RWPE2 (cell line): ENCODE data around the gene ROCK2.

ENCODE experiments used
- ATAC-seq: fragments of 200-7000 bp; cut with Tn5 transposase; 3 replicates; pipeline ENCODE4 v1.9.1; 2021; ENCODE audit warnings: low read depth
- DNase-seq: peaks from one replicate; pipeline ENCODE4 v3.0.0-alpha.2; 2020; ENCODE audit warnings: low spot score
- H3K27ac ChIP-seq: fragments of 450-650 bp; 2 replicates; pipeline ENCODE4 v1.5.1; 2017; ENCODE audit warnings: mild to moderate bottlenecking; ENCODE audit not compliant: poor library complexity, severe bottlenecking
- H3K27me3 ChIP-seq: fragments of 250-450 bp; sonication (Bioruptor Pico); 2 replicates; pipeline ENCODE4 v1.5.1; 2021; ENCODE audit warnings: mild to moderate bottlenecking, moderate library complexity; ENCODE audit not compliant: insufficient read depth, poor library complexity, severe bottlenecking
- H3K36me3 ChIP-seq: fragments of 250-450 bp; sonication (Bioruptor Pico); 2 replicates; pipeline ENCODE4 v1.5.1; 2020; ENCODE audit warnings: low read depth, mild to moderate bottlenecking, moderate library complexity
- H3K4me1 ChIP-seq: fragments of 250-450 bp; sonication (Bioruptor Pico); 2 replicates; pipeline ENCODE4 v1.5.1; 2021; ENCODE audit warnings: mild to moderate bottlenecking, moderate library complexity; ENCODE audit not compliant: insufficient read depth, poor library complexity, severe bottlenecking
- H3K4me3 ChIP-seq: fragments of 250-450 bp; sonication (Bioruptor Pico); 2 replicates; pipeline ENCODE4 v1.5.1; 2021; ENCODE audit warnings: mild to moderate bottlenecking, moderate library complexity; ENCODE audit not compliant: severe bottlenecking
- H3K9me3 ChIP-seq: fragments of 250-450 bp; sonication (Bioruptor Pico); 2 replicates; pipeline ENCODE4 v1.5.1; 2021; ENCODE audit warnings: mild to moderate bottlenecking, moderate library complexity; ENCODE audit not compliant: severe bottlenecking
- CTCF ChIP-seq: fragments of 450-650 bp; IDR thresholded peaks from one replicate; pipeline ENCODE4 v1.5.1; 2017; ENCODE audit warnings: mild to moderate bottlenecking, moderate library complexity; ENCODE audit not compliant: poor library complexity, severe bottlenecking

Gene ROCK2

DNA sequence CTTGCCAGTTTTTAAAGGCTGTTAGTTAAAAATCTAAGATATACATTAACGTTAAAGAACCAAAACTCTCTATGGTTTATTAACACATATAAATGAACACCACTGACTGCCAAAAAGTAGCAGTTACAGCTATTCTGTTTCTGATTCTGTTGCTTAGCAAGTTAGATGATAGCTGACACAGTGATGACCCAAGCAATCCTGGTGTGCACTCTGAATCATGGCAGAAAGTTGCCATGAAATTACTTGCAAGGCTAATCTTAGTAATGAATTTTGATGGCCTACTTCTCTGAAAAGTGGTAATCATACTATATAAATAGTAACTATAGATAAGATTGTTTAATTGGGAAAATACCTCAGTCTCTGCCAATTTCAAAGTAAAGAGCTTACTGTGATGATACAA, 57.7 kb downstream of the ROCK2 start:
- Histone ChIP-seq H3K9me3 (no peaks in the 10 kb centered on the region), H3K27ac (no peak overlapping the region), H3K36me3 (peaks cover 35% of the 10 kb centered on the region), H3K4me1 (peaks cover 2% of the 10 kb centered on the region), H3K4me3 (no peak overlapping the region), H3K27me3 (no peaks in the 10 kb centered on the region)
- ATAC-seq (no peak), DNase-seq (no peak)
- no peak for TF ChIP-seq CTCF

DNA sequence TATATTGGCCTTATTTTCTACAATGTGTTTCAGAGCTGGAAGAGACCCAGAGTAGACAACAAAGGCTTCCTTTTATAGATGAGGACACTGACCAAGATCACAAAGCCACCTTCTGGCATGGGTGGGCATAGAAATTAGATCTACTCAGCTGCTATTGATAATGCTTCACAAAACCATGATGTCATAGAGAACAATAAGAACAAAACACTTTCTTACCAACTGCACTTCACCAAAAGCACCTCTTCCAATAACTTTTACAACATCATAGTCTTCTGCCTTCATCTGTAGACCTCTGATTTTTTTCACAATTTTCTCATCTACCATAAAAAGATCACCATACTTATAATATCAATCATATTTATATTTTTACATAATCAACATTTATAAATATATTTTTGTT, 58.1 kb downstream of the ROCK2 start:
- no peak for DNase-seq
- TF ChIP-seq CTCF: no peak
- Histone ChIP-seq H3K4me3 (no peak overlapping the region), H3K9me3 (no peaks in the 10 kb centered on the region), H3K27me3 (no peaks in the 10 kb centered on the region), H3K4me1 (peaks cover 2% of the 10 kb centered on the region), H3K36me3 (peaks cover 35% of the 10 kb centered on the region), H3K27ac (no peak overlapping the region)
- ATAC-seq: no peak

- H3K36me3 ChIP-seq: peaks cover 35% of the 10 kb centered on the region
- ATAC-seq (no peak), DNase-seq (no peak)
- H3K4me1 ChIP-seq: peaks cover 2% of the 10 kb centered on the region
- H3K27me3 ChIP-seq: no peaks in the 10 kb centered on the region
- no peak for TF ChIP-seq CTCF
- no peak overlapping the region for H3K27ac ChIP-seq
- no peaks in the 10 kb centered on the region for H3K9me3 ChIP-seq
- no peak overlapping the region for H3K4me3 ChIP-seq
These were observed 58.9 kb downstream of the ROCK2 start for GRCh38 chr2:11285499-11285898.

- TF ChIP-seq CTCF: no peak
- ATAC-seq (no peak), DNase-seq (no peak)
- H3K27me3 ChIP-seq: no peaks in the 10 kb centered on the region
- H3K4me1 ChIP-seq: no peaks in the 10 kb centered on the region
- H3K27ac ChIP-seq: no peak overlapping the region
- no peak overlapping the region for H3K4me3 ChIP-seq
- H3K36me3 ChIP-seq: peaks cover 40% of the 10 kb centered on the region
- no peaks in the 10 kb centered on the region for H3K9me3 ChIP-seq
These were observed 63.2 kb downstream of the ROCK2 start for GRCh38 chr2:11281186-11281585.

GRCh38 chr2:11280713-11281112, 63.7 kb downstream of the ROCK2 start:
- no peak overlapping the region for H3K4me3 ChIP-seq
- no peaks in the 10 kb centered on the region for H3K4me1 ChIP-seq
- peaks cover 43% of the 10 kb centered on the region for H3K36me3 ChIP-seq
- no peak for ATAC-seq
- no peaks in the 10 kb centered on the region for H3K9me3 ChIP-seq
- no peaks in the 10 kb centered on the region for H3K27me3 ChIP-seq
- no peak overlapping the region for H3K27ac ChIP-seq
- TF ChIP-seq CTCF: no peak
- DNase-seq: no peak
